K562 (cell line): ENCODE measurements around the gene MARCKS. TPM values are rescaled to one million over a fixed set of nuclear protein-coding genes. Genes with fewer than 3 reads are reported as not detected.

Experiments used
- ATAC-seq: fragments of 200-7000 bp; cut with Tn5 transposase; 3 replicates; pipeline ENCODE4 v1.9.1; 2020; ENCODE audit warnings: moderate library complexity
- BruUV-seq: library from RNA; stranded (reverse); fragments of 400-500 nt; replicated peaks from 2 replicates; lab custom pipeline; 2021; lab: Mats Ljungman, UMichigan
- CTCF ChIA-PET: fragments of 300-600 bp; formaldehyde crosslinking; extraction: SDS; loops from one replicate; lab custom pipeline; 2021; ENCODE audit warnings: low intra/inter-chr PET ratio; lab: Yijun Ruan, JAX
- POLR2A ChIA-PET: fragments of 300-600, 350-650 bp; sonication (Branson Sonifier 250); formaldehyde crosslinking; extraction: SDS; loops from one replicate; lab custom pipeline; 2021; ENCODE audit warnings: antibody characterized with exemption, inconsistent platforms; lab: Yijun Ruan, JAX
- DNase-seq, 4 experiments: peaks; one replicate each; pipeline versions ENCODE4 v3.0.0 to v3.0.0-alpha.2; 2011 to 2018; ENCODE audit warnings: low spot score in 3 of 4, mixed read lengths in 3 of 4; ENCODE audit errors: extremely low read depth in 1 of 4
- FAIRE-seq: peaks from 2 replicates; lab custom pipeline; 2011; peaks lifted over from hg19 to GRCh38; lab: Jason Lieb, UNC
- H2AFZ ChIP-seq: 2 replicates; pipeline ENCODE4 v1.6.0; 2011; ENCODE audit warnings: low read depth, low read length, control low read depth, inconsistent platforms
- H3K27ac ChIP-seq: fragments of 200-600 bp; 3 replicates; pipeline ENCODE4 v1.8.0; 2011; ENCODE audit warnings: low read depth, mild to moderate bottlenecking, control low read depth, inconsistent platforms, low read length, moderate library complexity, mixed read lengths; ENCODE audit errors: extremely low read depth
- H3K27me3 ChIP-seq, 2 experiments: fragments of 300-600 bp in 1 of 2; 2 replicates in 1 of 2; 3 replicates in 1 of 2; pipeline versions ENCODE4 v1.6.0 to v1.8.0; 2011; ENCODE audit warnings: inconsistent platforms in 2 of 2, low read length in 2 of 2, mild to moderate bottlenecking in 1 of 2, mixed read lengths in 1 of 2, moderate library complexity in 1 of 2; ENCODE audit not compliant: control insufficient read depth in 2 of 2, insufficient read depth in 2 of 2
- H3K36me3 ChIP-seq: fragments of 300-600 bp; 3 replicates; pipeline ENCODE4 v1.8.0; 2011; ENCODE audit warnings: mild to moderate bottlenecking, low read length, inconsistent platforms; ENCODE audit not compliant: control insufficient read depth, insufficient read depth
- H3K4me1 ChIP-seq, 2 experiments: fragments of 200-600 bp in 1 of 2; replicated peaks in 1 of 2; 2 replicates in 1 of 2; 3 replicates in 1 of 2; pipeline versions ENCODE4 v1.5.1 to v1.8.0; 2011; ENCODE audit warnings: inconsistent platforms in 2 of 2, low read length in 2 of 2, mild to moderate bottlenecking in 1 of 2, mixed read lengths in 1 of 2, moderate library complexity in 1 of 2; ENCODE audit not compliant: control insufficient read depth in 2 of 2, insufficient read depth in 2 of 2
- H3K4me2 ChIP-seq: 2 replicates; pipeline ENCODE4 v1.6.1; 2011; ENCODE audit warnings: low read length, control low read depth, inconsistent platforms, mixed read lengths; ENCODE audit not compliant: insufficient read depth
- H3K4me3 ChIP-seq: fragments of 200-600 bp; sonication (generic), shearing (Covaris generic); 2 replicates; pipeline ENCODE4 v1.5.1; 2016; ENCODE audit warnings: control low read depth, inconsistent platforms
- H3K79me2 ChIP-seq: fragments of 200-600 bp; 3 replicates; pipeline ENCODE4 v1.8.0; 2011; ENCODE audit warnings: low read length, inconsistent platforms; ENCODE audit not compliant: control insufficient read depth, insufficient read depth
- H3K9ac ChIP-seq, 2 experiments: 2 replicates each; pipeline versions ENCODE4 v1.6.0 to v1.6.1; 2011; ENCODE audit warnings: low read depth in 2 of 2, low read length in 2 of 2, control low read depth in 1 of 2, inconsistent platforms in 1 of 2, mild to moderate bottlenecking in 1 of 2, mixed read lengths in 1 of 2; ENCODE audit not compliant: insufficient read depth in 1 of 2
- H3K9me1 ChIP-seq: one replicate; pipeline ENCODE4 v1.6.0; 2011; ENCODE audit warnings: inconsistent platforms, mild to moderate bottlenecking, low read length, moderate library complexity; ENCODE audit not compliant: control insufficient read depth, insufficient read depth
- H3K9me3 ChIP-seq: replicated peaks from 2 replicates; pipeline ENCODE4 v1.5.1; 2011; ENCODE audit warnings: low read depth, low read length, inconsistent platforms; ENCODE audit not compliant: control insufficient read depth, insufficient read depth
- H4K20me1 ChIP-seq: replicated peaks from 2 replicates; pipeline ENCODE4 v1.6.1; 2011; ENCODE audit warnings: low read length, inconsistent platforms, mixed read lengths; ENCODE audit not compliant: control insufficient read depth, insufficient read depth
- CBX3 ChIP-seq, 2 experiments: IDR thresholded peaks; 1 replicate in 1 of 2; 2 replicates in 1 of 2; pipeline ENCODE4 v1.6.1; 2012; ENCODE audit warnings: inconsistent platforms in 2 of 2, low read length in 2 of 2, borderline replicate concordance in 1 of 2, control low read depth in 1 of 2
- DEAF1 ChIP-seq: fragments of 450-650 bp; formaldehyde crosslinking; IDR thresholded peaks from 2 replicates; pipeline ENCODE4 v1.4.0; 2020; ENCODE audit warnings: mild to moderate bottlenecking, moderate library complexity
- E2F6 ChIP-seq, 2 experiments: IDR thresholded peaks; 2 replicates each; pipeline ENCODE4 v1.6.1; 2011; ENCODE audit warnings: borderline replicate concordance in 1 of 2, control low read depth in 1 of 2, low read depth in 1 of 2, low read length in 1 of 2, mild to moderate bottlenecking in 1 of 2, mixed read lengths in 1 of 2, moderate library complexity in 1 of 2; ENCODE audit not compliant: insufficient read depth in 1 of 2, insufficient read length in 1 of 2, poor library complexity in 1 of 2, severe bottlenecking in 1 of 2; ENCODE audit errors: extremely low read depth in 1 of 2
- ELF4 ChIP-seq: fragments of 450-650 bp; formaldehyde crosslinking; IDR thresholded peaks from 2 replicates; pipeline ENCODE4 v1.4.0; 2022; ENCODE audit warnings: missing genetic modification characterization
- GATAD2B ChIP-seq: fragments of 450-650 bp; IDR thresholded peaks from 2 replicates; pipeline ENCODE4 v1.6.1; 2017; ENCODE audit warnings: mild to moderate bottlenecking, borderline replicate concordance
- HEY1 ChIP-seq: fragments of 250-450 bp; sonication (Bioruptor Pico); IDR thresholded peaks from 2 replicates; pipeline ENCODE4 v1.5.0; 2020; ENCODE audit warnings: mild to moderate bottlenecking, moderate library complexity, borderline replicate concordance
- ZNF561 ChIP-seq: fragments of 450-650 bp; formaldehyde crosslinking; conservative IDR thresholded peaks from 2 replicates; pipeline ENCODE4 v1.4.0; 2020; ENCODE audit warnings: mild to moderate bottlenecking, moderate library complexity
- WGBS: fragments of 100-300 bp; shearing (Covaris generic); methylation state at CpG from one replicate; pipeline ENCODE4 v1.1.6; 2016; ENCODE audit warnings: low coverage, mixed read lengths; ENCODE audit not compliant: insufficient coverage; ENCODE audit errors: missing lambda C conversion rate; 5-methylcytosine and 5-hydroxymethylcytosine counted together
- in situ Hi-C: fragments of 300-500 bp; cut with MboI; formaldehyde crosslinking; loops from 4 replicates; pipeline ENCODE4 v1.15.0; 2018; ENCODE audit warnings: inconsistent platforms, mixed read lengths
- intact Hi-C: fragments of 100-400 bp; cut with micrococcal nuclease; formaldehyde crosslinking; loops from 2 replicates; pipeline ENCODE4 v1.14.2; 2022
- polyA plus RNA-seq, 8 experiments: library from polyadenylated mRNA; depleted of rRNA in 4 of 8; stranded (reverse) in 5 of 8; unstranded in 3 of 8; fragments of >200 nt; fragmentation: Nextera tagmentation in 2 of 8; fragmentation: Illumina TruSeq in 1 of 8; extraction: Ambion mirVana in 2 of 8; extraction: Trizol in 1 of 8; gene quantifications; 2 replicates each; pipeline versions ENCODE4 v1.2.1 to v1.2.3, GENCODE V29; 2011 to 2014; ENCODE audit warnings: inconsistent platforms in 1 of 8, missing spikeins in 1 of 8
- total RNA-seq, 7 experiments: library from RNA; depleted of rRNA in 6 of 7; stranded (reverse); fragments of >200 nt in 6 of 7; fragmentation: Illumina TruSeq in 2 of 7; extraction: Trizol in 2 of 7; gene quantifications; 2 replicates each; pipeline versions ENCODE4 v1.2.1 to v1.2.3, GENCODE V29; 2011 to 2021; ENCODE audit warnings: low replicate concordance in 1 of 7

MARCKS gene
- total and polyA plus RNA-seq, 9 of the 15 experiments (the other 6 are each of a cell fraction or from before 2014, with no cell fraction given): 0.15 to 2.7 (median 1.0) TPM

GRCh38 chr6:113858480-113859348 is 1.6 kb downstream of the MARCKS start (continued):
- peak; percentile 37; the same call in 1 of the 2 replicates for TF ChIP-seq GATAD2B
- TF ChIP-seq ZNF561: no peak

- peaks cover 0 to 15% of the 10 kb centered on the region in 2 experiments; a peak in 2 of 5 replicates for H3K27me3 ChIP-seq
- peaks cover under 1 to 24% of the 10 kb centered on the region in 2 experiments; a peak in 4 of 5 replicates for H3K4me1 ChIP-seq
- in situ Hi-C loops (no loop called here), intact Hi-C loops (loop anchor here (5.0 kb wide), 4 partner anchors 48 to 1677 kb away; no protein-coding TSS in a partner anchor)
- FAIRE-seq (no peak), ATAC-seq (no peak), DNase-seq (no peak)
- peak overlapping the region; percentile 70; the same call in 1 of the 2 replicates for H2AFZ ChIP-seq
- H3K4me3 ChIP-seq: no peak overlapping the region
- CTCF ChIA-PET: interaction anchor here (0.6 kb wide), 1 partner anchor 1832 kb away, joined by 4 read pairs; no protein-coding TSS in a partner anchor
- no peaks in the 10 kb centered on the region for H3K36me3 ChIP-seq
- H4K20me1 ChIP-seq: no peaks in the 10 kb centered on the region
- BruUV-seq: no TSS peak
- peak overlapping the region in 1 of 2 experiments; percentile 43; a peak in 1 of 4 replicates for H3K9ac ChIP-seq
- 21% methylated on average over 7 of the region's 90 CpGs for WGBS
- H3K79me2 ChIP-seq: no peaks in the 10 kb centered on the region
- no peak overlapping the region for H3K27ac ChIP-seq
- TF ChIP-seq E2F6 (IDR thresholded peaks at IDR 0.05; ENCODE audit: borderline replicate concordance in 1 of 2, extremely low read depth in 1 of 2, insufficient read depth in 1 of 2, insufficient read length in 1 of 2, low read depth in 1 of 2, low read length in 1 of 2, poor library complexity in 1 of 2, severe bottlenecking in 1 of 2): peak in 1 of 2 experiments; percentile 51
- TF ChIP-seq ELF4: no peak
- TF ChIP-seq CBX3 (IDR thresholded peaks at IDR 0.05; ENCODE audit: borderline replicate concordance in 1 of 2, low read length in 2 of 2): no peak
- no peak for TF ChIP-seq DEAF1
- no peak for TF ChIP-seq HEY1 (CRISPR knock-in tag)
- TF ChIP-seq, all 486 proteins: peak for 1
- Histone ChIP-seq H3K9me1 (no peaks in the 10 kb centered on the region), H3K4me2 (0 out of 2 replicates have a peak overlapping the region, but pooled peaks have one; percentile 79), H3K9me3 (no peaks in the 10 kb centered on the region)
- POLR2A ChIA-PET: no interaction called here
Measured at GRCh38 chr6:113859349-113860180, 2.4 kb downstream of the MARCKS start.
